ENCODE results near the gene GUSB. TPM values are rescaled to one million over a fixed set of nuclear protein-coding genes. Genes with fewer than 3 reads are reported as not detected.

Gene GUSB
- polyA plus RNA-seq, 1 of the 3 experiments (the other 2 are of a cell fraction), result 96.9 TPM

DNA sequence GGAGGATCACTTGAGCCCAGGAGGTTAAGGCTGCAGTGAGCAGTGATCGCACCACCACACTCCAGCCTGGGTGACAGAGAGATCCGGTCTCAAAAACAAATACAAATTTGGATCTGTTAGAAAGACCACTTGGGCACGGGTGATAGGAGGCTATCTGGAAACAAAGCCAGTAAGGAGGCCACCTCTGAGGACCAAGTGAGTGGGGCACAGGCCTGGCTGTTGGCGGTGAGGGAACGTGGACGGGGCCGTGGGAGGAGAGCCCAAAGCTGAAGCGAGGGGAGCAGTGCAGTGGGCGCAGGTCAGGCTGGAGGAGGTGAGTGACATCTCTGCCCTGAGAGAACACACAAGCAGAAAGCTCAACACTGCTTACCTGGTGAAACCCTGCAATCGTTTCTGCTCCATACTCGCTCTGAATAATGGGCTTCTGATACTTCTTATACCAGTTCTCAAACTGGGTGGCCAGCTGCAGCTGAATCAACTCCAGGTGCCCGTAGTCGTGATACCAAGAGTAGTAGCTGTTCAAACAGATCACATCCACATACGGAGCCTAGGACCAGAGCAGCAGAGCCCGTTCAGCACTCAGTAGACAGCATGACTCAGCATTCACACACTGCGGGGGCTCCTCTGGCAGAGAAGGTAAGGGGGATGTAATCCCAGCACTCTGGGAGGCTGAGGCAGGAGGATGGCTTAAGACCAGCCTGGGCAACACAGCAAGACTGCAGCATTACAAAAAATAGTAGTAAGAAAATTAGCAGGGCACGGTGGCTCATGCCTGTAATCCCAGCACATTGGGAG lies 14.5 kb downstream of the GUSB start:
- CTCF ChIA-PET, result interaction anchor here (1.6 kb wide), 1 partner anchor 12 kb away, joined by 6 read pairs; no protein-coding TSS in a partner anchor

GRCh38 chr7:65966146-65966545 lies 15.9 kb downstream of the GUSB start:
- Histone ChIP-seq H3K36me3 (replicated peaks in 1 of 2; ENCODE audit: control insufficient read depth in 1 of 2, insufficient read depth in 2 of 2, low read length in 1 of 2) (peaks cover 26 to 69% of the 10 kb centered on the region in 2 experiments), H3K27me3 (ENCODE audit: insufficient read depth) (no peaks in the 10 kb centered on the region), H3K79me2 (ENCODE audit: insufficient read depth) (no peaks in the 10 kb centered on the region), H3K9me3 (no peaks in the 10 kb centered on the region), H3K4me2 (no peak overlapping the region), H4K20me1 (ENCODE audit: insufficient read depth) (no peaks in the 10 kb centered on the region), H3K4me3 (ENCODE audit: low read depth in 2 of 2, low read length in 1 of 2) (no peak overlapping the region), H3K9ac (no peak overlapping the region), H3K4me1 (ENCODE audit: control insufficient read depth in 1 of 2, insufficient read depth in 2 of 2, low read depth in 1 of 2, low read length in 1 of 2) (no peaks in the 10 kb centered on the region), H3K9me2 (no peaks in the 10 kb centered on the region), H3F3A (replicated peaks; ENCODE audit: insufficient read depth) (peaks cover 1% of the 10 kb centered on the region), H3K27ac (ENCODE audit: low read depth in 2 of 2, low read length in 1 of 2) (no peak overlapping the region), H2AFZ (ENCODE audit: low read depth) (no peak overlapping the region)
- POLR2A ChIA-PET, result no interaction called here
- CTCF ChIA-PET, result interaction anchor here (1.6 to 1.7 kb wide), 2 partner anchors 10 to 15 kb away, joined by 6 read pairs; no protein-coding TSS in a partner anchor
- no peak for TF ChIP-seq MAX (IDR thresholded peaks at IDR 0.05; ENCODE audit: low read depth)
- no peak for TF ChIP-seq MEF2A (IDR thresholded peaks at IDR 0.05; ENCODE audit: borderline replicate concordance, low read depth)
- TF ChIP-seq JUND (IDR thresholded peaks at IDR 0.05), result no peak
- TF ChIP-seq FOXM1 (IDR thresholded peaks at IDR 0.05; ENCODE audit: low read depth), result no peak
- TF ChIP-seq TAF1 (IDR thresholded peaks at IDR 0.05; ENCODE audit: borderline replicate concordance, low read depth, low read length), result no peak
- TF ChIP-seq GABPA (IDR thresholded peaks at IDR 0.05; ENCODE audit: low read depth), result no peak
- TF ChIP-seq EP300 (IDR thresholded peaks at IDR 0.05; ENCODE audit: borderline replicate concordance in 1 of 2, low read depth in 1 of 2, low read length in 1 of 2), result no peak
- no peak for TF ChIP-seq POLR2AphosphoS5 (IDR thresholded peaks at IDR 0.05; ENCODE audit: low read depth, low read length)
- TF ChIP-seq, protein P1, sequence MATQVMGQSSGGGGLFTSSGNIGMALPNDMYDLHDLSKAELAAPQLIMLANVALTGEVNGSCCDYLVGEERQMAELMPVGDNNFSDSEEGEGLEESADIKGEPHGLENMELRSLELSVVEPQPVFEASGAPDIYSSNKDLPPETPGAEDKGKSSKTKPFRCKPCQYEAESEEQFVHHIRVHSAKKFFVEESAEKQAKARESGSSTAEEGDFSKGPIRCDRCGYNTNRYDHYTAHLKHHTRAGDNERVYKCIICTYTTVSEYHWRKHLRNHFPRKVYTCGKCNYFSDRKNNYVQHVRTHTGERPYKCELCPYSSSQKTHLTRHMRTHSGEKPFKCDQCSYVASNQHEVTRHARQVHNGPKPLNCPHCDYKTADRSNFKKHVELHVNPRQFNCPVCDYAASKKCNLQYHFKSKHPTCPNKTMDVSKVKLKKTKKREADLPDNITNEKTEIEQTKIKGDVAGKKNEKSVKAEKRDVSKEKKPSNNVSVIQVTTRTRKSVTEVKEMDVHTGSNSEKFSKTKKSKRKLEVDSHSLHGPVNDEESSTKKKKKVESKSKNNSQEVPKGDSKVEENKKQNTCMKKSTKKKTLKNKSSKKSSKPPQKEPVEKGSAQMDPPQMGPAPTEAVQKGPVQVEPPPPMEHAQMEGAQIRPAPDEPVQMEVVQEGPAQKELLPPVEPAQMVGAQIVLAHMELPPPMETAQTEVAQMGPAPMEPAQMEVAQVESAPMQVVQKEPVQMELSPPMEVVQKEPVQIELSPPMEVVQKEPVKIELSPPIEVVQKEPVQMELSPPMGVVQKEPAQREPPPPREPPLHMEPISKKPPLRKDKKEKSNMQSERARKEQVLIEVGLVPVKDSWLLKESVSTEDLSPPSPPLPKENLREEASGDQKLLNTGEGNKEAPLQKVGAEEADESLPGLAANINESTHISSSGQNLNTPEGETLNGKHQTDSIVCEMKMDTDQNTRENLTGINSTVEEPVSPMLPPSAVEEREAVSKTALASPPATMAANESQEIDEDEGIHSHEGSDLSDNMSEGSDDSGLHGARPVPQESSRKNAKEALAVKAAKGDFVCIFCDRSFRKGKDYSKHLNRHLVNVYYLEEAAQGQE (IDR thresholded peaks at IDR 0.05; ENCODE audit: low read depth, low read length), result no peak
- TF ChIP-seq RFX5 (IDR thresholded peaks at IDR 0.05; ENCODE audit: low read length), result no peak
- no peak for TF ChIP-seq CHD2 (IDR thresholded peaks at IDR 0.05; ENCODE audit: low read length, partially characterized antibody)
- no peak for TF ChIP-seq NFIC (IDR thresholded peaks at IDR 0.05; ENCODE audit: borderline replicate concordance)
- TF ChIP-seq RAD21 (IDR thresholded peaks at IDR 0.05; ENCODE audit: low read length), result no peak
- TF ChIP-seq TEAD4 (IDR thresholded peaks at IDR 0.05; ENCODE audit: borderline replicate concordance, insufficient read depth), result no peak
- TF ChIP-seq EZH2phosphoT487 (IDR thresholded peaks at IDR 0.05; ENCODE audit: borderline replicate concordance, low read depth), result no peak
- no peak for TF ChIP-seq RXRA (IDR thresholded peaks at IDR 0.05; ENCODE audit: borderline replicate concordance, low read depth)
- TF ChIP-seq SMC3 (IDR thresholded peaks at IDR 0.05; ENCODE audit: low read depth, low read length), result no peak
- TF ChIP-seq PBX3 (IDR thresholded peaks at IDR 0.05), result no peak
- TF ChIP-seq TCF12 (IDR thresholded peaks at IDR 0.05), result no peak
- no peak for TF ChIP-seq GATA2 (CRISPR knock-in tag; IDR thresholded peaks at IDR 0.05)
- 95% methylated on average over 6 of the region's 6 CpGs for WGBS (ENCODE audit: low lambda C conversion rate)
- DNase-seq, result no peak

More for the DNA sequence above, 14.5 kb downstream of the GUSB start:
- Histone ChIP-seq H3K4me2 (no peak overlapping the region), H4K20me1 (ENCODE audit: insufficient read depth) (no peaks in the 10 kb centered on the region), H3K27me3 (ENCODE audit: insufficient read depth) (no peaks in the 10 kb centered on the region), H3F3A (replicated peaks; ENCODE audit: insufficient read depth) (no peaks in the 10 kb centered on the region), H3K27ac (ENCODE audit: low read depth in 2 of 2, low read length in 1 of 2) (no peak overlapping the region), H3K36me3 (replicated peaks in 1 of 2; ENCODE audit: control insufficient read depth in 1 of 2, insufficient read depth in 2 of 2, low read length in 1 of 2) (peaks cover 27 to 69% of the 10 kb centered on the region in 2 experiments), H3K79me2 (ENCODE audit: insufficient read depth) (no peaks in the 10 kb centered on the region), H3K9me3 (no peaks in the 10 kb centered on the region), H3K4me1 (ENCODE audit: control insufficient read depth in 1 of 2, insufficient read depth in 2 of 2, low read depth in 1 of 2, low read length in 1 of 2) (no peaks in the 10 kb centered on the region), H3K4me3 (ENCODE audit: low read depth in 2 of 2, low read length in 1 of 2) (no peak overlapping the region), H3K9ac (no peak overlapping the region), H2AFZ (ENCODE audit: low read depth) (no peak overlapping the region), H3K9me2 (no peaks in the 10 kb centered on the region)
- POLR2A ChIA-PET, result no interaction called here
- no peak for DNase-seq
- WGBS (ENCODE audit: low lambda C conversion rate), result 94% methylated on average over 17 of the region's 17 CpGs
- TF ChIP-seq GATA2 (CRISPR knock-in tag; IDR thresholded peaks at IDR 0.05), result no peak
